Inflammatory macrophage treated with lipopolysaccharide for 4 hours (primary cell): ENCODE measurements around the gene NOS3.
A peak's percentile ranks its signal among the peaks of the same experiment; 100 is the strongest.
"Not testable (repeated sequence)": the region's sequence is repeated elsewhere in the genome, so short reads cannot be mapped to it uniquely, and the experiment has no call there.

Experiments
- DNase-seq: peaks from one replicate; pipeline ENCODE4 v3.0.0-alpha.2; 2020

The NOS3 gene

GRCh38 chr7:151018421-151019129 lies 27.8 kb downstream of the NOS3 start:
- no peak for DNase-seq

- no peak for DNase-seq
These were observed 28.3 kb downstream of the NOS3 start for GRCh38 chr7:151019130-151019447.

GRCh38 chr7:151020231-151020630 lies 29.4 kb downstream of the NOS3 start:
- no peak for DNase-seq

- DNase-seq, result no peak
These were observed 32.4 kb downstream of the NOS3 start for GRCh38 chr7:151023232-151023631.

- DNase-seq, result no peak
These were observed 33.7 kb downstream of the NOS3 start, which contains the start of gene ATG9B for GRCh38 chr7:151024435-151025056. Gene ATG9B (minus strand): TSS chr7:151024494. CDS start chr7:151024423, 71 bp downstream.

GRCh38 chr7:151025924-151026671 lies 35.3 kb downstream of the NOS3 start:
- DNase-seq, result no peak

- DNase-seq, result not testable (repeated sequence)
These were observed 36.2 kb downstream of the NOS3 start for GRCh38 chr7:151026771-151027727.

GRCh38 chr7:151027728-151028130 lies 36.9 kb downstream of the NOS3 start:
- not testable (repeated sequence) for DNase-seq

GRCh38 chr7:151028131-151028947 lies 37.5 kb downstream of the NOS3 start, which contains the start of gene ABCB8:
Gene ABCB8 (plus strand): TSS chr7:151028450. CDS start chr7:151028516, 66 bp downstream.
- peak; percentile 99 for DNase-seq

- no peak for DNase-seq
These were observed 38.2 kb downstream of the NOS3 start for GRCh38 chr7:151028948-151029501.

GRCh38 chr7:151031011-151031410 lies 40.2 kb downstream of the NOS3 start:
- DNase-seq, result no peak

- peak; percentile 74 for DNase-seq
These were observed 42.4 kb downstream of the NOS3 start for GRCh38 chr7:151032936-151033863.

- no peak for DNase-seq
These were observed 43.0 kb downstream of the NOS3 start for GRCh38 chr7:151033864-151034249.

- no peak for DNase-seq
These were observed 43.7 kb downstream of the NOS3 start for GRCh38 chr7:151034312-151035025.

GRCh38 chr7:151035026-151035717 lies 44.4 kb downstream of the NOS3 start:
- peak; percentile 84 for DNase-seq

- no peak for DNase-seq
These were observed 45.1 kb downstream of the NOS3 start for GRCh38 chr7:151035902-151036301.

GRCh38 chr7:151038951-151039849 lies 48.4 kb downstream of the NOS3 start:
- peak; percentile 95 for DNase-seq
